Body of pancreas (tissue), 4 donors: ENCODE results near the gene GMEB2. TPM values are rescaled to one million over a fixed set of nuclear protein-coding genes. Genes with fewer than 3 reads are reported as not detected.
"Not testable (repeated sequence)": the region's sequence is repeated elsewhere in the genome, so short reads cannot be mapped to it uniquely, and the experiment has no call there.

Source experiments
- ATAC-seq: fragments of 150-250 bp; one replicate; pipeline ENCODE4 v1.9.1; 2016
- DNase-seq, 4 donors: peaks; one replicate each; pipeline ENCODE4 v3.0.0-alpha.2; 2019
- H3K27ac ChIP-seq, 4 donors: fragments of 200-600 bp; sonication (generic); 1 replicate in 3 of 4; 2 replicates in 1 of 4; pipeline versions ENCODE4 v1.5.1 to v1.6.1; 2016 to 2019; ENCODE audit warnings: mild to moderate bottlenecking in 1 of 4, mixed read lengths in 1 of 4, moderate library complexity in 1 of 4
- H3K27me3 ChIP-seq, 2 donors: fragments of 200-600 bp; sonication (generic); one replicate each; pipeline ENCODE4 v1.6.0; 2016; ENCODE audit warnings: mild to moderate bottlenecking in 1 of 2
- H3K36me3 ChIP-seq, 2 donors: fragments of 200-600 bp; sonication (generic); replicated peaks in 1 of 2; 2 replicates each; pipeline ENCODE4 v1.5.1; 2016; ENCODE audit warnings: low read depth in 2 of 2; ENCODE audit not compliant: insufficient read depth in 1 of 2
- H3K4me1 ChIP-seq: fragments of 200-600 bp; sonication (generic); one replicate; pipeline ENCODE4 v1.6.0; 2016
- H3K4me3 ChIP-seq, 2 donors: fragments of 200-600 bp; sonication (generic); 1 replicate in 1 of 2; 2 replicates in 1 of 2; pipeline ENCODE4 v1.5.1; 2016 to 2019
- H3K9me3 ChIP-seq, 3 donors: fragments of 200-600 bp; sonication (generic); 1 replicate in 2 of 3; 2 replicates in 1 of 3; pipeline ENCODE4 v1.5.1; 2016
- CTCF ChIP-seq, 7 experiments: fragments of 450-650 bp in 4 of 7; fragments of 200-600 bp in 3 of 7; sonication (generic) in 3 of 7; IDR thresholded peaks; one replicate each; pipeline ENCODE4 v1.5.1; 2016 to 2019; ENCODE audit warnings: antibody characterized with exemption in 7 of 7
- POLR2A ChIP-seq, 3 donors: fragments of 450-650 bp; IDR thresholded peaks; one replicate each; pipeline ENCODE4 v1.6.1; 2016; ENCODE audit warnings: antibody characterized with exemption in 3 of 3, mild to moderate bottlenecking in 2 of 3
- WGBS, 2 donors: methylation state at CpG; one replicate each; pipeline ENCODE4 v1.1.5; 2017; 5-methylcytosine and 5-hydroxymethylcytosine counted together
- intact Hi-C: fragments of 100-400 bp; cut with DNase I; formaldehyde crosslinking; loops from one replicate; pipeline ENCODE4 v1.15.1; 2023
- total RNA-seq, 2 donors: library from RNA; depleted of rRNA; stranded (reverse); fragments of >200 nt; gene quantifications; one replicate each; pipeline ENCODE4 v1.1.0, GENCODE V29; 2016

Gene GMEB2
- total RNA-seq, 2 donors from 2014 or later: 8.9 to 9.9 TPM

GRCh38 chr20:63661108-63661507, 34.2 kb upstream of the GMEB2 start:
- WGBS, 2 donors: 92 to 93% methylated on average over 15 to 21 of the region's 22 CpGs
- TF ChIP-seq POLR2A (IDR thresholded peaks at IDR 0.05) (no peak), CTCF (IDR thresholded peaks at IDR 0.05) (no peak)
- H3K36me3 ChIP-seq: peaks cover 0 to 1% of the 10 kb centered on the region in 2 donors
- intact Hi-C loops: no loop called here
- ATAC-seq (no peak), DNase-seq (no peak)
- H3K27ac ChIP-seq: no peak overlapping the region
- H3K9me3 ChIP-seq: no peaks in the 10 kb centered on the region
- no peak overlapping the region for H3K4me3 ChIP-seq
- H3K27me3 ChIP-seq: no peaks in the 10 kb centered on the region
- peaks cover 24% of the 10 kb centered on the region for H3K4me1 ChIP-seq

DNA sequence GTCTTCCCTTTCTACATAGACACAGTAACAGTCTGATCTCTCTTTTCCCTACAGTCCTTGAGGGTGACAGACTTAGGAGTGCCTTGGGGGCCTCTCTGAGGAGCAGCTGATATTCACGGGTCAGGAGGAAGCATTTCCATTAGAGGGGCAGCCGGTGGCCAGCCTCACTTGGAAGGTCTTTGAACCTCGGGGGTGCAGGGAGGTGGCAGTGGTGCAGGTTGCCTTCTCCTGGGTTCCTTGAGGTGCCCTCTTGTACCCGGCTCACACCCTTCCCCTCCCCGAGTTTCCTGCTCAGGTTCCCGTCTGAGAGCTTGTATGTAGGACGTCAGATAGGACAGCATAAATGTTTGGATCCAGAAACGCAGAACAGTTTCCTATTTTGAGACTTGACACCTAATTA, 33.7 kb upstream of the GMEB2 start:
- DNase-seq: no peak
- WGBS, 2 donors: 63 to 84% methylated on average over 7 of the region's 8 CpGs
- intact Hi-C loops: no loop called here

GRCh38 chr20:63660174-63660573, 33.3 kb upstream of the GMEB2 start:
- 80 to 85% methylated on average over 8 to 10 of the region's 10 CpGs for WGBS, 2 donors
- ATAC-seq, H3K36me3 ChIP-seq, DNase-seq, H3K9me3 ChIP-seq, H3K4me3 ChIP-seq, intact Hi-C loops, H3K27ac ChIP-seq, H3K27me3 ChIP-seq: not testable (repeated sequence)
- peaks cover 24% of the 10 kb centered on the region for H3K4me1 ChIP-seq

More for the DNA sequence above, 33.7 kb upstream of the GMEB2 start:
- H3K4me3 ChIP-seq: no peak overlapping the region
- no peak for ATAC-seq
- H3K36me3 ChIP-seq: peaks cover 0 to 1% of the 10 kb centered on the region in 2 donors
- H3K9me3 ChIP-seq: no peaks in the 10 kb centered on the region
- H3K27me3 ChIP-seq: no peaks in the 10 kb centered on the region
- H3K4me1 ChIP-seq: peaks cover 24% of the 10 kb centered on the region
- no peak overlapping the region for H3K27ac ChIP-seq
- TF ChIP-seq POLR2A (IDR thresholded peaks at IDR 0.05): no peak
- TF ChIP-seq CTCF (IDR thresholded peaks at IDR 0.05): no peak

- intact Hi-C loops: loop anchor here (10.0 kb wide), 1 partner anchor 75 kb away; the partner anchor contains the start of genes LIME1 and SLC2A4RG
- H3K36me3 ChIP-seq: peaks cover 0 to 1% of the 10 kb centered on the region in 2 donors
- no peak for DNase-seq
- WGBS, 2 donors: 40 to 63% methylated on average over 11 to 13 of the region's 13 CpGs
- H3K9me3 ChIP-seq: no peaks in the 10 kb centered on the region
- H3K4me3 ChIP-seq: no peak overlapping the region
- no peak for ATAC-seq
- no peak for TF ChIP-seq CTCF (IDR thresholded peaks at IDR 0.05)
- TF ChIP-seq POLR2A (IDR thresholded peaks at IDR 0.05): no peak
- H3K27ac ChIP-seq: no peak overlapping the region
- H3K4me1 ChIP-seq: peaks cover 24% of the 10 kb centered on the region
- H3K27me3 ChIP-seq: no peaks in the 10 kb centered on the region
Measured at GRCh38 chr20:63659370-63659769, 32.5 kb upstream of the GMEB2 start.

DNA sequence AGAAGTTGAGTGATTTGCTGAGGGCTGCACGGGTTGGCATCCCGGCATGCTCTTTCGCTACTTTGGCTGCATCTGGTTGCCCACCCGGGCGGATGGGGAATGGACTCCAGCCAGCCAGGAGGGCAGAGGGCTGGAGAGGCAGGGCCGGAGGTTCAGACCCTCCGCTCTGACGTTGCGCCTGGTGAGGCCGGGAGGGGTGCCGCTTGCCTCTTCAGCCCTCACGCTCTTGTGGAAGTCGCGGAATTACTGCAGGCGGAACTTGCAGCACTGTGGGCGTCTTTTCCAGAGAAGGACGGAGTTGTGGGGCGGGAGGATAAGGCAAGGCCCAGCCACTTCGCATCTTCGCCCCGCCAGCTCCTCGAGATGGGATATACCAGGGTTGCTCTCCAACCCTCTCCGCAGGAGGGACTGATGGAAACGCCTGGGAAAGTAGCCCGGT, 31.9 kb upstream of the GMEB2 start:
- intact Hi-C loops: loop anchor here (10.0 kb wide), 1 partner anchor 76 kb away; the partner anchor contains the start of genes LIME1 and SLC2A4RG
- 0 to 2% methylated on average over 16 to 25 of the region's 25 CpGs for WGBS, 2 donors
- Histone ChIP-seq H3K4me3 (peak overlapping the region; percentile 39 to 70), H3K4me1 (peaks cover 27% of the 10 kb centered on the region), H3K27me3 (no peaks in the 10 kb centered on the region), H3K36me3 (peaks cover 0 to 1% of the 10 kb centered on the region in 2 donors), H3K9me3 (no peaks in the 10 kb centered on the region), H3K27ac (peak overlapping the region; percentile 65 to 86 (median 75))
- TF ChIP-seq CTCF (IDR thresholded peaks at IDR 0.05): no peak
- TF ChIP-seq POLR2A (IDR thresholded peaks at IDR 0.05): no peak
- peak in 2 of 4 donors; percentile 24 to 34 for DNase-seq
- ATAC-seq: no peak
